Measurements from ENCODE around the gene ELF5.

Gene ELF5

GRCh38 chr11:34451053-34451452, 62.5 kb downstream of the ELF5 start:
- DNase-seq (ENCODE audit: low read depth), result no peak

GRCh38 chr11:34449013-34449412, 64.6 kb downstream of the ELF5 start:
- no peak for DNase-seq (ENCODE audit: low read depth)

- DNase-seq (ENCODE audit: low read depth), result no peak
Observed at GRCh38 chr11:34448223-34448994, 65.2 kb downstream of the ELF5 start.

- no peak for DNase-seq (ENCODE audit: low read depth)
Observed at GRCh38 chr11:34447044-34447443, 66.5 kb downstream of the ELF5 start.

- no peak for DNase-seq (ENCODE audit: low read depth)
Observed at GRCh38 chr11:34446386-34446785, 67.2 kb downstream of the ELF5 start.

GRCh38 chr11:34445956-34446355, 67.6 kb downstream of the ELF5 start:
- no peak for DNase-seq (ENCODE audit: low read depth)

- no peak for DNase-seq (ENCODE audit: low read depth)
Observed at GRCh38 chr11:34444428-34444827, 69.2 kb downstream of the ELF5 start.

GRCh38 chr11:34443136-34443535, 70.5 kb downstream of the ELF5 start:
- DNase-seq (ENCODE audit: low read depth), result no peak

GRCh38 chr11:34441814-34442213, 71.8 kb downstream of the ELF5 start:
- DNase-seq (ENCODE audit: low read depth), result no peak

GRCh38 chr11:34439610-34440198, 73.9 kb downstream of the ELF5 start:
- DNase-seq (ENCODE audit: low read depth), result no peak

GRCh38 chr11:34438529-34439507, 74.8 kb downstream of the ELF5 start, which contains the start of gene CAT:
TSS of gene CAT (plus strand) at chr11:34438934. CDS start at chr11:34439014, 80 bp downstream.
- peak; percentile 96 for DNase-seq (ENCODE audit: low read depth)

- no peak for DNase-seq (ENCODE audit: low read depth)
Observed at GRCh38 chr11:34437224-34438125, 76.1 kb downstream of the ELF5 start.

GRCh38 chr11:34433899-34434298, 79.7 kb downstream of the ELF5 start:
- DNase-seq (ENCODE audit: low read depth), result no peak

- no peak for DNase-seq (ENCODE audit: low read depth)
Observed at GRCh38 chr11:34432822-34433221, 80.8 kb downstream of the ELF5 start.

- no peak for DNase-seq (ENCODE audit: low read depth)
Observed at GRCh38 chr11:34431979-34432378, 81.6 kb downstream of the ELF5 start.

Measured in amniotic epithelial cell (primary cell).